Measurements from ENCODE around the gene ARHGAP9.
"Not testable (repeated sequence)": the region's sequence is repeated elsewhere in the genome, so short reads cannot be mapped to it uniquely, and the experiment has no call there.

The ARHGAP9 gene

GRCh38 chr12:57441846-57442427 lies 37.7 kb downstream of the ARHGAP9 start:
- TF ChIP-seq, protein P1, sequence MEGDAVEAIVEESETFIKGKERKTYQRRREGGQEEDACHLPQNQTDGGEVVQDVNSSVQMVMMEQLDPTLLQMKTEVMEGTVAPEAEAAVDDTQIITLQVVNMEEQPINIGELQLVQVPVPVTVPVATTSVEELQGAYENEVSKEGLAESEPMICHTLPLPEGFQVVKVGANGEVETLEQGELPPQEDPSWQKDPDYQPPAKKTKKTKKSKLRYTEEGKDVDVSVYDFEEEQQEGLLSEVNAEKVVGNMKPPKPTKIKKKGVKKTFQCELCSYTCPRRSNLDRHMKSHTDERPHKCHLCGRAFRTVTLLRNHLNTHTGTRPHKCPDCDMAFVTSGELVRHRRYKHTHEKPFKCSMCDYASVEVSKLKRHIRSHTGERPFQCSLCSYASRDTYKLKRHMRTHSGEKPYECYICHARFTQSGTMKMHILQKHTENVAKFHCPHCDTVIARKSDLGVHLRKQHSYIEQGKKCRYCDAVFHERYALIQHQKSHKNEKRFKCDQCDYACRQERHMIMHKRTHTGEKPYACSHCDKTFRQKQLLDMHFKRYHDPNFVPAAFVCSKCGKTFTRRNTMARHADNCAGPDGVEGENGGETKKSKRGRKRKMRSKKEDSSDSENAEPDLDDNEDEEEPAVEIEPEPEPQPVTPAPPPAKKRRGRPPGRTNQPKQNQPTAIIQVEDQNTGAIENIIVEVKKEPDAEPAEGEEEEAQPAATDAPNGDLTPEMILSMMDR (IDR thresholded peaks at IDR 0.05; ENCODE audit: low read depth, low read length), result no peak
- DNase-seq (ENCODE audit: extremely low read depth, low read depth), result no peak

GRCh38 chr12:57441393-57441792 lies 38.3 kb downstream of the ARHGAP9 start:
- DNase-seq (ENCODE audit: extremely low read depth, low read depth), result not testable (repeated sequence)

GRCh38 chr12:57439762-57440266 lies 39.9 kb downstream of the ARHGAP9 start:
- TF ChIP-seq, protein P1 (IDR thresholded peaks at IDR 0.05; ENCODE audit: low read depth, low read length), result no peak
- no peak for DNase-seq (ENCODE audit: extremely low read depth, low read depth)

- DNase-seq (ENCODE audit: extremely low read depth, low read depth), result no peak
- TF ChIP-seq, protein P1 (IDR thresholded peaks at IDR 0.05; ENCODE audit: low read depth, low read length), result no peak
Measured at GRCh38 chr12:57438400-57438799, 41.3 kb downstream of the ARHGAP9 start.

DNA sequence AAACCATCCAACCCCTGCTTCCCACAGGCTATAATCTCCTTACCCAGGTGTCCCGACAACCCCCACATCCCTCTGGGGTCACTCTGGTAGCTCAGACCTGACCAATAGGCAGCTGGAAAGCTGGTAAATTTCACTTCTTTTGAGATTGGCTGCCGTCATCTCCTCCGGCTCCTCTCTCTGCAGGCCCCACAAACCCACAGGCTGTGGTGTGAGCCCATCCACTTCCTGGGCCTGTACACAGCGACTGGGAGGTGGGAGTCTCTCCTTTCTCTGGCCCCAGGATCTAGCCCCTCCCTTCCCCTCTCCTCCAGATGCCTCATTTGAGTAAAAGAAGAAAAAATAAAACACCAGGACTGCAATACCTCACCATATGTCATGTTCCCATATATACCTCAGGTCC lies 44.4 kb downstream of the ARHGAP9 start:
- TF ChIP-seq, protein P1 (IDR thresholded peaks at IDR 0.05; ENCODE audit: low read depth, low read length), result no peak
- DNase-seq (ENCODE audit: extremely low read depth, low read depth), result no peak

DNA sequence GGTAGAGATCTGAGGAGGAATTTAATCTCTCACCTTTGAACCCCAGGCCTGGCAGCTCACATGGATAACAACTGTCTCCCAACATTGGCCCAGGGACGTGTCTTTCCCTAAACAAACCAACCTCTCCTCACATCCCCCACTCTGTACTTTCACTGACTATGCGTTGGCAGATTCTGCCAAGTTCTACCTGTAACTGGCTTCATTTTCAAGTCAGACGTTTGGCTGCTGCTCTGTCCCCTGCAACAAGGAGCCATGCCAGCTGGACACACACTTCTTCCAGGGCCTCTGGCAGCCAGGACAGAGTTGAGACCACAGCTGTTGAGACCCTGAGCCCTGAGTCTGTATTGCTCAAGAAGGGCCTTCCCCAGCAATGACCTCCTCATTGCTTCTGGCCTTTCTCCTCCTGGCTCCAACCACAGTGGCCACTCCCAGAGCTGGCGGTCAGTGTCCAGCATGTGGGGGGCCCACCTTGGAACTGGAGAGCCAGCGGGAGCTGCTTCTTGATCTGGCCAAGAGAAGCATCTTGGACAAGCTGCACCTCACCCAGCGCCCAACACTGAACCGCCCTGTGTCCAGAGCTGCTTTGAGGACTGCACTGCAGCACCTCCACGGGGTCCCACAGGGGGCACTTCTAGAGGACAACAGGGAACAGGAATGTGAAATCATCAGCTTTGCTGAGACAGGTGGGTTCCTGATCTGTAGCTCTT lies 45.0 kb downstream of the ARHGAP9 start, which contains the start of gene INHBC:
TSS of gene INHBC (plus strand) at position 268 of the 707 bp plus-strand sequence. CDS start at position 371, 103 bp downstream.
- TF ChIP-seq, protein P1 (IDR thresholded peaks at IDR 0.05; ENCODE audit: low read depth, low read length), result no peak
- no peak for DNase-seq (ENCODE audit: extremely low read depth, low read depth)

GRCh38 chr12:57433370-57433769 lies 46.3 kb downstream of the ARHGAP9 start:
- TF ChIP-seq, protein P1 (IDR thresholded peaks at IDR 0.05; ENCODE audit: low read depth, low read length), result no peak

More at GRCh38 chr12:57433370-57433769, 46.3 kb downstream of the ARHGAP9 start:
- no peak for DNase-seq (ENCODE audit: extremely low read depth, low read depth)

Data from AG09319 (cell line).